ENCODE results near the gene TNFRSF4.

TNFRSF4 gene

DNA sequence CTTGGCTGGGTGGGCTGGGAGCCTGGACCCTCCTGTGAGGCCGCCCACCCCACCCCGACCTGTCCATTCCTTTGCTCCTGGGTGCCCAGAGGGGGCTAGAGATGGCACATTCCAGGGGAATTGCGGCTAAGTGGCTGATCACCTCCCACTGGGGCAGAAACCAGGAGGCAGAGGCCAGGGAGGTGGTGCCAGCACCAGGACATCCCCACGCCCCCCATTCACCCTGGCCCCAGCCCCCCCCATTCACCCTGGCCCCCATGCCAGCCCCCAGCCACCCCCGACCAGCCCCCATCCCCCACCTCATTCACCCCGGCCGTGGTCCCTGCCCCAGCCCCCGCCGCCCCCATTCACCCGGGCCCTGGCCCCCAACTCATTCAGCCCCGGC lies 26.4 kb upstream of the TNFRSF4 start:
- TF ChIP-seq, protein P1, sequence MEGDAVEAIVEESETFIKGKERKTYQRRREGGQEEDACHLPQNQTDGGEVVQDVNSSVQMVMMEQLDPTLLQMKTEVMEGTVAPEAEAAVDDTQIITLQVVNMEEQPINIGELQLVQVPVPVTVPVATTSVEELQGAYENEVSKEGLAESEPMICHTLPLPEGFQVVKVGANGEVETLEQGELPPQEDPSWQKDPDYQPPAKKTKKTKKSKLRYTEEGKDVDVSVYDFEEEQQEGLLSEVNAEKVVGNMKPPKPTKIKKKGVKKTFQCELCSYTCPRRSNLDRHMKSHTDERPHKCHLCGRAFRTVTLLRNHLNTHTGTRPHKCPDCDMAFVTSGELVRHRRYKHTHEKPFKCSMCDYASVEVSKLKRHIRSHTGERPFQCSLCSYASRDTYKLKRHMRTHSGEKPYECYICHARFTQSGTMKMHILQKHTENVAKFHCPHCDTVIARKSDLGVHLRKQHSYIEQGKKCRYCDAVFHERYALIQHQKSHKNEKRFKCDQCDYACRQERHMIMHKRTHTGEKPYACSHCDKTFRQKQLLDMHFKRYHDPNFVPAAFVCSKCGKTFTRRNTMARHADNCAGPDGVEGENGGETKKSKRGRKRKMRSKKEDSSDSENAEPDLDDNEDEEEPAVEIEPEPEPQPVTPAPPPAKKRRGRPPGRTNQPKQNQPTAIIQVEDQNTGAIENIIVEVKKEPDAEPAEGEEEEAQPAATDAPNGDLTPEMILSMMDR (IDR thresholded peaks at IDR 0.05; ENCODE audit: insufficient read depth, missing control alignments): no peak
- DNase-seq (ENCODE audit: insufficient read length, low spot score) (no peak), FAIRE-seq (no peak)

GRCh38 chr1:1239614-1240347 lies 25.8 kb upstream of the TNFRSF4 start:
- no peak for DNase-seq (ENCODE audit: insufficient read length, low spot score)
- FAIRE-seq: no peak
- TF ChIP-seq, protein P1 (IDR thresholded peaks at IDR 0.05; ENCODE audit: insufficient read depth, missing control alignments): no peak

DNA sequence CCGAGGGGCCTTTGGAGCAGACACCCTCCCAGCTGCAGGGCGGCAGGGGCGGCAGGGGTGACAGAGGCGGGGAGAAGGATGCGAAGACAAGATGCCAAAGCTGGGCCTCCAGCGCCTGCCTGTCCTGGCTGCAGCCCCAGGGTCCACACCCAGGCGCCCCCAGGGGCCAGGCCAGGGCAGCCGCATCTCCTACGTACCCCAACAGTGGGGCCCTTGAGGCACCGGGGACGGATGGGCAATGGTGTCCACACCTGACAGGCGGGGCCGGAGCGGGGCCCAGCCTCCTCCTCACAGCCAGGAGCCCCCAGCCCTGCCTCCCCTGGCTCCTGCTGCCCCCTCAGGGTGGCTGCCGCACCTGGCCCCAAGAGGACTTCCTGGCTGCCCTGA lies 25.3 kb upstream of the TNFRSF4 start:
- TF ChIP-seq, protein P1 (IDR thresholded peaks at IDR 0.05; ENCODE audit: insufficient read depth, missing control alignments): no peak
- no peak for FAIRE-seq
- DNase-seq (ENCODE audit: insufficient read length, low spot score): no peak

DNA sequence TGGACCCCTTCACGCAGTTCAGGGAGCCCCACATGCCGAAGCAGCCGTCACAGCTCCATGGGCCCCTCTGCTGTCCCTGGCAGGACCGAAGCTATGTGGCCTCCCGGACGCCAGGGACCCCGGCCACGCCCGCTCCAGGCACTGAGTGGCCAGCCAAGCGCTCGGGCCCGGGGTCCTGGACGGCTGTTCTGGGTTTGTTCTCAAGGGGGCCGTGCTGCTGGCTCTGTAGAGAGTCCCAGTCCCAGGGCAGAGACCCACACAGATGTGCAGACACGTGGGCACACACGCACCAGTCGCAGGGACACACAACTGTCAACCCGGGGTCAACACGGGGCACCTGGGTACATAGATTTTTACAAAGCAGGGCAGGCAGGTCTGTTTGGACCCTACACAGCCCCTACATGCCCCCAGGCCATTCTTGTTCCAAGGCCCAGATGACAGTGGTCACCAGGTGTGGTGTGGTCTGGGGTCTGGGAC lies 24.8 kb upstream of the TNFRSF4 start:
- no peak for FAIRE-seq
- TF ChIP-seq, protein P1 (IDR thresholded peaks at IDR 0.05; ENCODE audit: insufficient read depth, missing control alignments): no peak
- DNase-seq (ENCODE audit: insufficient read length, low spot score): no peak

GRCh38 chr1:1237874-1238701 lies 24.1 kb upstream of the TNFRSF4 start:
- TF ChIP-seq, protein P1 (IDR thresholded peaks at IDR 0.05; ENCODE audit: insufficient read depth, missing control alignments): no peak
- no peak for DNase-seq (ENCODE audit: insufficient read length, low spot score)
- no peak for FAIRE-seq

- DNase-seq (ENCODE audit: insufficient read length, low spot score) (no peak), FAIRE-seq (no peak)
- TF ChIP-seq, protein P1 (IDR thresholded peaks at IDR 0.05; ENCODE audit: insufficient read depth, missing control alignments): no peak
Measured at GRCh38 chr1:1236945-1237873, 23.3 kb upstream of the TNFRSF4 start.

Measured in D721Med (cell line).